ENCODE measurements around the gene ING3.

Gene ING3

GRCh38 chr7:120951826-120952225, 1.2 kb downstream of the ING3 start:
- no peaks in the 10 kb centered on the region for H4K20me1 ChIP-seq (ENCODE audit: low read depth, low read length)
- H3K4me3 ChIP-seq (ENCODE audit: insufficient read depth, low read length, poor library complexity, severe bottlenecking), result peak overlapping the region; percentile 94
- no peaks in the 10 kb centered on the region for H3K9me2 ChIP-seq (replicated peaks; ENCODE audit: insufficient read depth, low read length)
- H3K36me3 ChIP-seq (ENCODE audit: low read length), result peaks cover 36% of the 10 kb centered on the region
- H3K79me2 ChIP-seq (ENCODE audit: insufficient read depth, low read length), result peaks cover 21% of the 10 kb centered on the region
- H3K9me3 ChIP-seq (ENCODE audit: insufficient read depth, low read length), result no peaks in the 10 kb centered on the region
- no peak overlapping the region for H2AFZ ChIP-seq (ENCODE audit: low read depth, low read length, severe bottlenecking)
- H3K27ac ChIP-seq (ENCODE audit: low read depth, low read length), result peak overlapping the region; percentile 88
- TF ChIP-seq EZH2phosphoT487 (conservative IDR thresholded peaks at IDR 0.05; ENCODE audit: low read length), result no peak
- TF ChIP-seq, protein P1, sequence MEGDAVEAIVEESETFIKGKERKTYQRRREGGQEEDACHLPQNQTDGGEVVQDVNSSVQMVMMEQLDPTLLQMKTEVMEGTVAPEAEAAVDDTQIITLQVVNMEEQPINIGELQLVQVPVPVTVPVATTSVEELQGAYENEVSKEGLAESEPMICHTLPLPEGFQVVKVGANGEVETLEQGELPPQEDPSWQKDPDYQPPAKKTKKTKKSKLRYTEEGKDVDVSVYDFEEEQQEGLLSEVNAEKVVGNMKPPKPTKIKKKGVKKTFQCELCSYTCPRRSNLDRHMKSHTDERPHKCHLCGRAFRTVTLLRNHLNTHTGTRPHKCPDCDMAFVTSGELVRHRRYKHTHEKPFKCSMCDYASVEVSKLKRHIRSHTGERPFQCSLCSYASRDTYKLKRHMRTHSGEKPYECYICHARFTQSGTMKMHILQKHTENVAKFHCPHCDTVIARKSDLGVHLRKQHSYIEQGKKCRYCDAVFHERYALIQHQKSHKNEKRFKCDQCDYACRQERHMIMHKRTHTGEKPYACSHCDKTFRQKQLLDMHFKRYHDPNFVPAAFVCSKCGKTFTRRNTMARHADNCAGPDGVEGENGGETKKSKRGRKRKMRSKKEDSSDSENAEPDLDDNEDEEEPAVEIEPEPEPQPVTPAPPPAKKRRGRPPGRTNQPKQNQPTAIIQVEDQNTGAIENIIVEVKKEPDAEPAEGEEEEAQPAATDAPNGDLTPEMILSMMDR (IDR thresholded peaks at IDR 0.05; ENCODE audit: insufficient read depth, low read length, poor library complexity, severe bottlenecking), result no peak
- H3K9ac ChIP-seq (ENCODE audit: low read length), result peak overlapping the region; percentile 83
- peak overlapping the region; percentile 87 for H3K4me2 ChIP-seq (ENCODE audit: low read depth, low read length, poor library complexity, severe bottlenecking)
- H3K27me3 ChIP-seq (ENCODE audit: low read length), result no peaks in the 10 kb centered on the region
- H3F3A ChIP-seq (ENCODE audit: insufficient read depth), result 0 out of 2 replicates have a peak, but pooled peaks cover 3% of the 10 kb centered on the region

- Histone ChIP-seq H3K4me2 (ENCODE audit: low read depth, low read length, poor library complexity, severe bottlenecking) (no peak overlapping the region), H2AFZ (ENCODE audit: low read depth, low read length, severe bottlenecking) (no peak overlapping the region), H3K79me2 (ENCODE audit: insufficient read depth, low read length) (peaks cover 21% of the 10 kb centered on the region), H3K36me3 (ENCODE audit: low read length) (peaks cover 39% of the 10 kb centered on the region), H3K9me3 (ENCODE audit: insufficient read depth, low read length) (no peaks in the 10 kb centered on the region), H3K4me3 (ENCODE audit: insufficient read depth, low read length, poor library complexity, severe bottlenecking) (no peak overlapping the region), H3K27ac (ENCODE audit: low read depth, low read length) (no peak overlapping the region), H3K9ac (ENCODE audit: low read length) (no peak overlapping the region), H3K9me2 (replicated peaks; ENCODE audit: insufficient read depth, low read length) (no peaks in the 10 kb centered on the region), H3K27me3 (ENCODE audit: low read length) (no peaks in the 10 kb centered on the region), H4K20me1 (ENCODE audit: low read depth, low read length) (no peaks in the 10 kb centered on the region), H3F3A (ENCODE audit: insufficient read depth) (no peaks in the 10 kb centered on the region)
- TF ChIP-seq, protein P1 (IDR thresholded peaks at IDR 0.05; ENCODE audit: insufficient read depth, low read length, poor library complexity, severe bottlenecking), result no peak
- TF ChIP-seq EZH2phosphoT487 (conservative IDR thresholded peaks at IDR 0.05; ENCODE audit: low read length), result no peak
These were observed 5.1 kb downstream of the ING3 start for GRCh38 chr7:120955577-120956149.

GRCh38 chr7:120959929-120960484, 9.4 kb downstream of the ING3 start:
- Histone ChIP-seq H3K9me3 (ENCODE audit: insufficient read depth, low read length) (no peaks in the 10 kb centered on the region), H3K4me3 (ENCODE audit: insufficient read depth, low read length, poor library complexity, severe bottlenecking) (no peak overlapping the region), H3K9me2 (replicated peaks; ENCODE audit: insufficient read depth, low read length) (no peaks in the 10 kb centered on the region), H3K36me3 (ENCODE audit: low read length) (peaks cover 20% of the 10 kb centered on the region; the same call in 1 of the 2 replicates), H3K79me2 (ENCODE audit: insufficient read depth, low read length) (0 out of 2 replicates have a peak, but pooled peaks cover 3% of the 10 kb centered on the region), H2AFZ (ENCODE audit: low read depth, low read length, severe bottlenecking) (no peak overlapping the region), H4K20me1 (ENCODE audit: low read depth, low read length) (no peaks in the 10 kb centered on the region), H3F3A (ENCODE audit: insufficient read depth) (no peaks in the 10 kb centered on the region), H3K9ac (ENCODE audit: low read length) (no peak overlapping the region), H3K27me3 (ENCODE audit: low read length) (no peaks in the 10 kb centered on the region), H3K27ac (ENCODE audit: low read depth, low read length) (no peak overlapping the region), H3K4me2 (ENCODE audit: low read depth, low read length, poor library complexity, severe bottlenecking) (no peak overlapping the region)
- TF ChIP-seq, protein P1 (IDR thresholded peaks at IDR 0.05; ENCODE audit: insufficient read depth, low read length, poor library complexity, severe bottlenecking), result no peak
- TF ChIP-seq EZH2phosphoT487 (conservative IDR thresholded peaks at IDR 0.05; ENCODE audit: low read length), result no peak
